Adrenal gland (tissue), 5 donors: ENCODE results near the gene SPARCL1.

Experiments used
- CTCF ChIP-seq, 6 experiments: fragments of 450-650 bp in 4 of 6; fragments of 200-600 bp in 2 of 6; sonication (generic) in 1 of 6; IDR thresholded peaks; 1 replicate in 5 of 6; 2 replicates in 1 of 6; pipeline versions ENCODE4 v1.5.1 to v1.8.0; 2016 to 2021; ENCODE audit warnings: antibody characterized with exemption in 6 of 6, mild to moderate bottlenecking in 2 of 6, moderate library complexity in 1 of 6
- POLR2A ChIP-seq, 2 donors: fragments of 450-650 bp; IDR thresholded peaks; one replicate each; pipeline ENCODE4 v1.6.1; 2017; ENCODE audit warnings: antibody characterized with exemption in 2 of 2, mild to moderate bottlenecking in 2 of 2, moderate library complexity in 1 of 2
- donor health status: DM: no; HTN: no; CAD: no.

- TF ChIP-seq POLR2A (IDR thresholded peaks at IDR 0.05) = peak in 1 of 2 donors; percentile 14
- no peak for TF ChIP-seq CTCF (IDR thresholded peaks at IDR 0.05)
Measured at GRCh38 chr4:87498446-87498900, 30.7 kb downstream of the SPARCL1 start.
